Measurements from ENCODE around the gene OR9Q1.

OR9Q1 gene

GRCh38 chr11:58003591-58003990, 20.1 kb upstream of the OR9Q1 start:
- DNase-seq (ENCODE audit: insufficient read length, low spot score) = no peak
- TF ChIP-seq CTCF (IDR thresholded peaks at IDR 0.05; ENCODE audit: insufficient read depth, missing control alignments) = no peak
- FAIRE-seq = no peak

- no peak for FAIRE-seq
- no peak for DNase-seq (ENCODE audit: insufficient read length, low spot score)
- no peak for TF ChIP-seq CTCF (IDR thresholded peaks at IDR 0.05; ENCODE audit: insufficient read depth, missing control alignments)
Measured at GRCh38 chr11:58004664-58005063, 19.0 kb upstream of the OR9Q1 start.

- DNase-seq (ENCODE audit: insufficient read length, low spot score) (no peak), FAIRE-seq (no peak)
- no peak for TF ChIP-seq CTCF (IDR thresholded peaks at IDR 0.05; ENCODE audit: insufficient read depth, missing control alignments)
Measured at GRCh38 chr11:58006940-58007339, 16.7 kb upstream of the OR9Q1 start.

GRCh38 chr11:58011771-58012170, 11.9 kb upstream of the OR9Q1 start:
- FAIRE-seq (no peak), DNase-seq (ENCODE audit: insufficient read length, low spot score) (no peak)
- TF ChIP-seq CTCF (IDR thresholded peaks at IDR 0.05; ENCODE audit: insufficient read depth, missing control alignments) = no peak

GRCh38 chr11:58024601-58025091, 965 bp downstream of the OR9Q1 start:
- DNase-seq (ENCODE audit: insufficient read length, low spot score) (no peak), FAIRE-seq (no peak)
- TF ChIP-seq CTCF (IDR thresholded peaks at IDR 0.05; ENCODE audit: insufficient read depth, missing control alignments) = no peak

GRCh38 chr11:58027341-58027740, 3.7 kb downstream of the OR9Q1 start:
- DNase-seq (ENCODE audit: insufficient read length, low spot score) = no peak

More at GRCh38 chr11:58027341-58027740, 3.7 kb downstream of the OR9Q1 start:
- no peak for TF ChIP-seq CTCF (IDR thresholded peaks at IDR 0.05; ENCODE audit: insufficient read depth, missing control alignments)
- no peak for FAIRE-seq

Data from D721Med (cell line).